Measurements from ENCODE around the gene ADAMTS20.

The ADAMTS20 gene

GRCh38 chr12:43482311-43483085 is 69.5 kb downstream of the ADAMTS20 start:
- DNase-seq = no peak

GRCh38 chr12:43480591-43480990 is 71.4 kb downstream of the ADAMTS20 start:
- DNase-seq = no peak

- no peak for DNase-seq
Measured at GRCh38 chr12:43462741-43463140, 89.3 kb downstream of the ADAMTS20 start.

GRCh38 chr12:43462080-43462479 is 89.9 kb downstream of the ADAMTS20 start:
- DNase-seq = no peak

- DNase-seq = no peak
Measured at GRCh38 chr12:43459285-43459684, 92.7 kb downstream of the ADAMTS20 start.

- no peak for DNase-seq
Measured at GRCh38 chr12:43453761-43454160, 98.2 kb downstream of the ADAMTS20 start.

- DNase-seq = peak; percentile 27
Measured at GRCh38 chr12:43444940-43445564, 107.0 kb downstream of the ADAMTS20 start.

GRCh38 chr12:43436597-43436996 is 115.4 kb downstream of the ADAMTS20 start:
- no peak for DNase-seq

- DNase-seq = no peak
Measured at GRCh38 chr12:43434614-43435013, 117.4 kb downstream of the ADAMTS20 start.

GRCh38 chr12:43428088-43428600 is 123.9 kb downstream of the ADAMTS20 start:
- DNase-seq = no peak

GRCh38 chr12:43425361-43425760 is 126.6 kb downstream of the ADAMTS20 start:
- DNase-seq = no peak

- no peak for DNase-seq
Measured at GRCh38 chr12:43416981-43417380, 135.0 kb downstream of the ADAMTS20 start.

- no peak for DNase-seq
Measured at GRCh38 chr12:43407816-43408645, 144.0 kb downstream of the ADAMTS20 start.

- no peak for DNase-seq
Measured at GRCh38 chr12:43406801-43407200, 145.2 kb downstream of the ADAMTS20 start.

- no peak for DNase-seq
Measured at GRCh38 chr12:43402436-43402835, 149.6 kb downstream of the ADAMTS20 start.

- DNase-seq = no peak
Measured at GRCh38 chr12:43401096-43401495, 150.9 kb downstream of the ADAMTS20 start.

- DNase-seq = no peak
Measured at GRCh38 chr12:43396671-43397070, 155.3 kb downstream of the ADAMTS20 start.

GRCh38 chr12:43392116-43392515 is 159.9 kb downstream of the ADAMTS20 start:
- DNase-seq = no peak

GRCh38 chr12:43381879-43382278 is 170.1 kb downstream of the ADAMTS20 start:
- DNase-seq = no peak

- DNase-seq = no peak
Measured at GRCh38 chr12:43378448-43378847, 173.6 kb downstream of the ADAMTS20 start.

- no peak for DNase-seq
Measured at GRCh38 chr12:43370263-43370662, 181.7 kb downstream of the ADAMTS20 start.

GRCh38 chr12:43362910-43363694 is 188.9 kb downstream of the ADAMTS20 start:
- DNase-seq = no peak
